HCT116 (cell line): ENCODE data around the gene NXPH2. TPM values are rescaled to one million over a fixed set of nuclear protein-coding genes. Genes with fewer than 3 reads are reported as not detected.

Source experiments
- ATAC-seq: fragments of 200-7000 bp; cut with Tn5 transposase; 2 replicates; pipeline ENCODE4 v1.9.1; 2020; ENCODE audit warnings: mild to moderate bottlenecking, moderate library complexity
- BruUV-seq: library from RNA; stranded (reverse); fragments of 400-500 nt; replicated peaks from 2 replicates; lab custom pipeline; 2021; lab: Mats Ljungman, UMichigan
- CTCF ChIA-PET: fragments of 300-600 bp; sonication (Branson Sonifier 250); formaldehyde crosslinking; loops from one replicate; lab custom pipeline; 2021; ENCODE audit warnings: antibody characterized with exemption; lab: Charles Lee
- POLR2A ChIA-PET: fragments of 300-600, 350-600 bp; sonication (Branson Sonifier 250); formaldehyde crosslinking; loops from one replicate; lab custom pipeline; 2021; ENCODE audit warnings: antibody characterized with exemption; lab: Charles Lee
- RAD21 ChIA-PET, 2 experiments: fragments of 300-600 bp; sonication (Branson Sonifier 250); formaldehyde crosslinking; loops; one replicate each; lab custom pipeline; 2023; ENCODE audit warnings: low total read pairs in 2 of 2; ENCODE audit not compliant: uncharacterized antibody in 2 of 2, unreplicated experiment in 2 of 2, low non-redundant PET in 1 of 2; lab: Charles Lee
- DNase-seq: peaks from one replicate; pipeline ENCODE4 v3.0.0-alpha.2; 2010; ENCODE audit warnings: low read depth, low spot score
- H2AFZ ChIP-seq: fragments of 200-600 bp; shearing (Covaris generic), sonication (generic); 2 replicates; pipeline ENCODE4 v1.6.1; 2017; ENCODE audit warnings: low read depth, mixed run types, mixed read lengths, antibody characterized with exemption, low read length; ENCODE audit not compliant: poor library complexity, severe bottlenecking
- H3K27ac ChIP-seq: 2 replicates; pipeline ENCODE4 v1.5.1; 2012; ENCODE audit warnings: low read depth, low read length
- H3K27me3 ChIP-seq: fragments of 200-600 bp; sonication (generic); 2 replicates; pipeline ENCODE4 v1.6.1; 2016; ENCODE audit warnings: mixed run types, low read length, mixed read lengths; ENCODE audit not compliant: insufficient read depth
- H3K36me3 ChIP-seq, 2 experiments: fragments of 200-500 bp in 1 of 2; fragments of 200-600 bp in 1 of 2; sonication (Bioruptor generic) in 1 of 2; sonication (generic) in 1 of 2; 2 replicates each; pipeline versions ENCODE4 v1.5.1 to v1.6.1; 2014 to 2016; ENCODE audit warnings: low read length in 2 of 2, inconsistent platforms in 1 of 2, mixed read lengths in 1 of 2, mixed run types in 1 of 2; ENCODE audit not compliant: insufficient read depth in 2 of 2, control insufficient read depth in 1 of 2
- H3K4me1 ChIP-seq, 2 experiments: fragments of 200-600 bp in 1 of 2; sonication (generic) in 1 of 2; 2 replicates each; pipeline versions ENCODE4 v1.5.1 to v1.6.1; 2012 to 2017; ENCODE audit warnings: low read length in 2 of 2, inconsistent platforms in 1 of 2, mild to moderate bottlenecking in 1 of 2, mixed read lengths in 1 of 2, mixed run types in 1 of 2, moderate library complexity in 1 of 2; ENCODE audit not compliant: insufficient read depth in 2 of 2, control insufficient read depth in 1 of 2
- H3K4me2 ChIP-seq: fragments of 200-600 bp; sonication (generic); 2 replicates; pipeline ENCODE4 v1.6.1; 2017; ENCODE audit warnings: mixed run types, low read length, mixed read lengths
- H3K4me3 ChIP-seq, 2 experiments: fragments of 200-600 bp in 1 of 2; sonication (generic) in 1 of 2; replicated peaks in 1 of 2; 2 replicates each; pipeline ENCODE4 v1.5.1; 2011 to 2016; ENCODE audit warnings: low read length in 2 of 2, control low read depth in 1 of 2, low read depth in 1 of 2, mild to moderate bottlenecking in 1 of 2, mixed read lengths in 1 of 2, mixed run types in 1 of 2
- H3K79me2 ChIP-seq: fragments of 200-600 bp; sonication (generic); 2 replicates; pipeline ENCODE4 v1.6.1; 2017; ENCODE audit warnings: mild to moderate bottlenecking, mixed run types, low read length, moderate library complexity, mixed read lengths; ENCODE audit not compliant: insufficient read depth
- H3K9ac ChIP-seq: fragments of 200-600 bp; sonication (generic); 2 replicates; pipeline ENCODE4 v1.6.1; 2016; ENCODE audit warnings: low read length, mixed read lengths
- H3K9me2 ChIP-seq: fragments of 200-600 bp; sonication (generic), shearing (Covaris generic); 2 replicates; pipeline ENCODE4 v1.6.1; 2017; ENCODE audit warnings: mixed run types, mild to moderate bottlenecking, moderate library complexity; ENCODE audit not compliant: insufficient read depth
- H3K9me3 ChIP-seq, 2 experiments: fragments of 200-500 bp in 1 of 2; fragments of 200-600 bp in 1 of 2; sonication (Bioruptor generic) in 1 of 2; sonication (generic) in 1 of 2; 2 replicates each; pipeline ENCODE4 v1.6.1; 2014 to 2017; ENCODE audit warnings: low read length in 2 of 2, mixed read lengths in 2 of 2, inconsistent platforms in 1 of 2, low read depth in 1 of 2, mild to moderate bottlenecking in 1 of 2, mixed run types in 1 of 2, moderate library complexity in 1 of 2; ENCODE audit not compliant: control insufficient read depth in 1 of 2, insufficient read depth in 1 of 2
- H4K20me1 ChIP-seq: fragments of 200-600 bp; sonication (generic), shearing (Covaris generic); 2 replicates; pipeline ENCODE4 v1.6.1; 2017; ENCODE audit warnings: mixed run types, mild to moderate bottlenecking, moderate library complexity; ENCODE audit not compliant: insufficient read depth
- ATF3 ChIP-seq: IDR thresholded peaks from 2 replicates; pipeline ENCODE4 v1.6.1; 2012
- CBX3 ChIP-seq: IDR thresholded peaks from 2 replicates; pipeline ENCODE4 v1.6.1; 2012; ENCODE audit warnings: low read depth
- CTCF ChIP-seq, 3 experiments: fragments of 200-600 bp in 1 of 3; sonication (generic) in 1 of 3; IDR thresholded peaks in 2 of 3; conservative IDR thresholded peaks in 1 of 3; 2 replicates each; pipeline ENCODE4 v1.5.1; 2012 to 2017; ENCODE audit warnings: low read depth in 2 of 3, low read length in 2 of 3, antibody characterized with exemption in 1 of 3, borderline replicate concordance in 1 of 3, control low read depth in 1 of 3, mild to moderate bottlenecking in 1 of 3, mixed read lengths in 1 of 3, mixed run types in 1 of 3, moderate library complexity in 1 of 3; ENCODE audit not compliant: insufficient read depth in 1 of 3
- ELF1 ChIP-seq: IDR thresholded peaks from 2 replicates; pipeline ENCODE4 v1.6.1; 2012; ENCODE audit warnings: low read depth, borderline replicate concordance
- EZH2 ChIP-seq: fragments of 200-600 bp; sonication (generic); IDR thresholded peaks from 2 replicates; pipeline ENCODE4 v1.6.1; 2017; ENCODE audit warnings: antibody characterized with exemption, mixed run types
- MAX ChIP-seq: IDR thresholded peaks from 2 replicates; pipeline ENCODE4 v1.6.1; 2012
- POLR2A ChIP-seq: IDR thresholded peaks from 2 replicates; pipeline ENCODE4 v1.7.0; 2011; ENCODE audit warnings: borderline replicate concordance; ENCODE audit not compliant: insufficient read depth, insufficient read length; ENCODE audit errors: extremely low read depth
- SIN3A ChIP-seq: IDR thresholded peaks from 2 replicates; pipeline ENCODE4 v1.6.1; 2012; ENCODE audit warnings: low read depth
- SRF ChIP-seq: IDR thresholded peaks from 2 replicates; pipeline ENCODE4 v1.6.1; 2012; ENCODE audit warnings: low read depth
- TCF7L2 ChIP-seq: IDR thresholded peaks from 2 replicates; pipeline ENCODE4 v1.7.0; 2011; ENCODE audit warnings: borderline replicate concordance, inconsistent platforms; ENCODE audit not compliant: insufficient read depth, insufficient read length; ENCODE audit errors: extremely low read depth
- YY1 ChIP-seq: IDR thresholded peaks from 2 replicates; pipeline ENCODE4 v1.6.1; 2011; ENCODE audit warnings: low read length, low read depth, moderate library complexity, mild to moderate bottlenecking; ENCODE audit not compliant: insufficient replicate concordance; ENCODE audit errors: extremely low read depth
- ZBTB33 ChIP-seq: IDR thresholded peaks from 2 replicates; pipeline ENCODE4 v1.6.1; 2011; ENCODE audit warnings: mild to moderate bottlenecking, low read length, moderate library complexity; ENCODE audit not compliant: insufficient replicate concordance; ENCODE audit errors: extremely low read depth
- ZFX ChIP-seq: fragments of 450-650 bp; IDR thresholded peaks from 2 replicates; pipeline ENCODE4 v1.6.1; 2017
- intact Hi-C: fragments of 100-400 bp; cut with micrococcal nuclease; formaldehyde crosslinking; loops from 2 replicates; pipeline ENCODE4 v1.10.0; 2022
- total RNA-seq: library from RNA; stranded (reverse); gene quantifications from one replicate; pipeline ENCODE4 v1.2.1, GENCODE V29; 2021; ENCODE audit not compliant: unreplicated experiment

Gene NXPH2
- total RNA-seq, 1 experiment from 2014 or later = not detected

GRCh38 chr2:138713504-138713903 is 66.7 kb downstream of the NXPH2 start:
- peaks cover 0 to 4% of the 10 kb centered on the region in 2 experiments; a peak in 1 of 4 replicates for H3K4me1 ChIP-seq
- no peak overlapping the region for H3K9ac ChIP-seq
- no peak overlapping the region for H3K27ac ChIP-seq
- H3K9me3 ChIP-seq = no peaks in the 10 kb centered on the region
- H3K27me3 ChIP-seq = no peaks in the 10 kb centered on the region
- intact Hi-C loops = no loop called here
- no peaks in the 10 kb centered on the region for H3K79me2 ChIP-seq
- no peaks in the 10 kb centered on the region for H3K36me3 ChIP-seq
- ChIA-PET RAD21 (no interaction called here), POLR2A (no interaction called here), CTCF (no interaction called here)
- H4K20me1 ChIP-seq = no peaks in the 10 kb centered on the region
- H3K4me3 ChIP-seq = no peak overlapping the region
- H3K4me2 ChIP-seq = no peak overlapping the region
- no peak for TF ChIP-seq POLR2A
- TF ChIP-seq EZH2 = no peak
- no peak for TF ChIP-seq SRF
- TF ChIP-seq ELF1 = no peak
- no peak for TF ChIP-seq CTCF (IDR thresholded peaks at IDR 0.05 in 2 of 3, conservative IDR thresholded peaks at IDR 0.05 in 1 of 3; ENCODE audit: borderline replicate concordance in 1 of 3, insufficient read depth in 1 of 3, low read depth in 2 of 3, low read length in 2 of 3)
- TF ChIP-seq YY1 = no peak
- no peak for TF ChIP-seq ZFX
- no peak for TF ChIP-seq MAX
- TF ChIP-seq ATF3 = no peak
- TF ChIP-seq CBX3 = no peak
- TF ChIP-seq SIN3A = no peak
- TF ChIP-seq ZBTB33 = no peak
- no peak for TF ChIP-seq TCF7L2
- BruUV-seq = no TSS peak
- H2AFZ ChIP-seq = no peak overlapping the region
- DNase-seq (no peak), ATAC-seq (no peak)
- no peaks in the 10 kb centered on the region for H3K9me2 ChIP-seq
